Tongue (tissue), 2 donors: Measurements from ENCODE around the gene THADA. TPM values are rescaled to one million over a fixed set of nuclear protein-coding genes. Genes with fewer than 3 reads are reported as not detected.
"Not testable (repeated sequence)": the region's sequence is repeated elsewhere in the genome, so short reads cannot be mapped to it uniquely, and the experiment has no call there.

Experiments
- DNase-seq: peaks from one replicate; pipeline ENCODE4 v3.0.0-alpha.2; 2015
- total RNA-seq: library from RNA; depleted of rRNA; stranded (reverse); fragments of >200 nt; gene quantifications from one replicate; pipeline ENCODE4 v1.2.3, GENCODE V29; 2014

The THADA gene
- 57.0 TPM for total RNA-seq

GRCh38 chr2:43595603-43596412 lies at the start of gene THADA:
Gene THADA, minus strand, starts transcription at chr2:43596038. Its CDS starts 3,646 bp downstream, at chr2:43592392.
- peak; percentile 100 for DNase-seq

GRCh38 chr2:43643680-43644079 lies 47.8 kb upstream of the THADA start:
- no peak for DNase-seq

- no peak for DNase-seq
Observed at GRCh38 chr2:43642363-43642762, 46.5 kb upstream of the THADA start.

- DNase-seq, result peak; percentile 94
Observed at GRCh38 chr2:43637030-43637803, 41.4 kb upstream of the THADA start, which contains the start of gene PLEKHH2. Gene PLEKHH2, plus strand, starts transcription at chr2:43637260. Its CDS starts 7,414 bp downstream, at chr2:43644674.

- no peak for DNase-seq
Observed at GRCh38 chr2:43636621-43637020, 40.8 kb upstream of the THADA start.

- DNase-seq, result not testable (repeated sequence)
Observed at GRCh38 chr2:43636153-43636552, 40.3 kb upstream of the THADA start.

- DNase-seq, result peak; percentile 65
Observed at GRCh38 chr2:43634604-43635306, 38.9 kb upstream of the THADA start.

- DNase-seq, result peak; percentile 40
Observed at GRCh38 chr2:43631618-43632317, 35.9 kb upstream of the THADA start.

GRCh38 chr2:43622931-43623451 lies 27.2 kb upstream of the THADA start:
- DNase-seq, result peak; percentile 82

GRCh38 chr2:43619511-43619910 lies 23.7 kb upstream of the THADA start:
- DNase-seq, result no peak

- no peak for DNase-seq
Observed at GRCh38 chr2:43616967-43617680, 21.3 kb upstream of the THADA start.

GRCh38 chr2:43612944-43613343 lies 17.1 kb upstream of the THADA start:
- DNase-seq, result no peak

GRCh38 chr2:43611987-43612894 lies 16.4 kb upstream of the THADA start:
- DNase-seq, result peak; percentile 89

- no peak for DNase-seq
Observed at GRCh38 chr2:43610361-43610760, 14.5 kb upstream of the THADA start.

GRCh38 chr2:43609290-43609918 lies 13.6 kb upstream of the THADA start:
- DNase-seq, result peak; percentile 70

- peak; percentile 22 for DNase-seq
Observed at GRCh38 chr2:43605851-43606250, 10.0 kb upstream of the THADA start.

GRCh38 chr2:43605079-43605655 lies 9.3 kb upstream of the THADA start:
- DNase-seq, result peak; percentile 51

GRCh38 chr2:43604674-43605073 lies 8.8 kb upstream of the THADA start:
- no peak for DNase-seq

- DNase-seq, result not testable (repeated sequence)
Observed at GRCh38 chr2:43600596-43600995, 4.8 kb upstream of the THADA start.
